Liver (tissue), 9 donors: Measurements from ENCODE around the gene SOWAHA. TPM values are rescaled to one million over a fixed set of nuclear protein-coding genes. Genes with fewer than 3 reads are reported as not detected.
A peak's percentile ranks its signal among the peaks of the same experiment; 100 is the strongest.

Experiments used
- DNase-seq: peaks from one replicate; pipeline ENCODE4 v3.0.0-alpha.2; 2017; ENCODE audit warnings: low spot score
- H3K27ac ChIP-seq, 2 donors: one replicate each; pipeline ENCODE4 v1.7.0; 2013; ENCODE audit warnings: inconsistent platforms in 2 of 2, low read length in 2 of 2, control low read depth in 1 of 2, low read depth in 1 of 2, mild to moderate bottlenecking in 1 of 2
- H3K27me3 ChIP-seq, 4 donors: one replicate each; pipeline versions ENCODE4 v1.6.1 to v1.7.0; 2013; ENCODE audit warnings: low read length in 3 of 4, inconsistent platforms in 1 of 4, mild to moderate bottlenecking in 1 of 4, moderate library complexity in 1 of 4; ENCODE audit not compliant: control insufficient read depth in 4 of 4, insufficient read depth in 4 of 4
- H3K36me3 ChIP-seq, 4 donors: one replicate each; pipeline versions ENCODE4 v1.6.1 to v1.7.0; 2013; ENCODE audit warnings: low read length in 3 of 4, mild to moderate bottlenecking in 3 of 4, low read depth in 1 of 4, moderate library complexity in 1 of 4; ENCODE audit not compliant: control insufficient read depth in 4 of 4, insufficient read depth in 3 of 4
- H3K4me1 ChIP-seq, 4 donors: one replicate each; pipeline versions ENCODE4 v1.6.1 to v1.7.0; 2013; ENCODE audit warnings: low read length in 3 of 4, mild to moderate bottlenecking in 3 of 4, moderate library complexity in 1 of 4; ENCODE audit not compliant: control insufficient read depth in 4 of 4, insufficient read depth in 4 of 4
- H3K4me3 ChIP-seq, 3 donors: one replicate each; pipeline versions ENCODE4 v1.6.1 to v1.7.0; 2013; ENCODE audit warnings: low read length in 3 of 3, control low read depth in 1 of 3, low read depth in 1 of 3, mild to moderate bottlenecking in 1 of 3
- H3K9ac ChIP-seq, 2 donors: one replicate each; pipeline ENCODE4 v1.7.0; 2013; ENCODE audit warnings: low read length in 2 of 2, mild to moderate bottlenecking in 2 of 2, moderate library complexity in 2 of 2, control low read depth in 1 of 2, low read depth in 1 of 2
- H3K9me3 ChIP-seq, 4 donors: one replicate each; pipeline versions ENCODE4 v1.6.1 to v1.7.0; 2013; ENCODE audit warnings: low read length in 3 of 4; ENCODE audit not compliant: control insufficient read depth in 4 of 4
- ATF3 ChIP-seq: IDR thresholded peaks from 2 replicates; pipeline ENCODE4 v1.6.1; 2016; ENCODE audit warnings: antibody characterized with exemption
- CTCF ChIP-seq: fragments of 150-350 bp; IDR thresholded peaks from 2 replicates; pipeline ENCODE4 v1.5.1; 2017; ENCODE audit warnings: improper control_type of control experiment, low read depth, low read length; ENCODE audit not compliant: missing input control
- EGR1 ChIP-seq, 2 donors: IDR thresholded peaks; 2 replicates each; pipeline ENCODE4 v1.6.1; 2016 to 2018; ENCODE audit warnings: antibody characterized with exemption in 2 of 2, low read depth in 2 of 2
- FOXA1 ChIP-seq: IDR thresholded peaks from 2 replicates; pipeline ENCODE4 v1.6.1; 2016; ENCODE audit warnings: antibody characterized with exemption
- FOXA2 ChIP-seq: IDR thresholded peaks from 2 replicates; pipeline ENCODE4 v1.6.1; 2016; ENCODE audit warnings: antibody characterized with exemption
- GABPA ChIP-seq, 2 donors: IDR thresholded peaks in 1 of 2; conservative IDR thresholded peaks in 1 of 2; 2 replicates each; pipeline ENCODE4 v1.6.1; 2016; ENCODE audit warnings: antibody characterized with exemption in 2 of 2, mild to moderate bottlenecking in 1 of 2, moderate library complexity in 1 of 2
- HNF4A ChIP-seq, 2 donors: conservative IDR thresholded peaks; 2 replicates each; pipeline ENCODE4 v1.6.1; 2016; ENCODE audit warnings: antibody characterized with exemption in 2 of 2, mild to moderate bottlenecking in 2 of 2
- HNF4G ChIP-seq: IDR thresholded peaks from 2 replicates; pipeline ENCODE4 v1.6.1; 2016; ENCODE audit warnings: antibody characterized with exemption
- JUND ChIP-seq, 2 donors: IDR thresholded peaks; 2 replicates each; pipeline ENCODE4 v1.6.1; 2016; ENCODE audit warnings: antibody characterized with exemption in 2 of 2
- MAX ChIP-seq: IDR thresholded peaks from 2 replicates; pipeline ENCODE4 v1.6.1; 2016; ENCODE audit warnings: antibody characterized with exemption
- NR2F2 ChIP-seq: IDR thresholded peaks from 2 replicates; pipeline ENCODE4 v1.6.1; 2016; ENCODE audit warnings: antibody characterized with exemption
- RAD21 ChIP-seq, 2 donors: IDR thresholded peaks; 2 replicates each; pipeline ENCODE4 v1.6.1; 2016; ENCODE audit warnings: antibody characterized with exemption in 2 of 2, mild to moderate bottlenecking in 2 of 2
- REST ChIP-seq: IDR thresholded peaks from 2 replicates; pipeline ENCODE4 v1.6.1; 2016; ENCODE audit warnings: antibody characterized with exemption, mild to moderate bottlenecking
- RXRA ChIP-seq, 2 donors: IDR thresholded peaks; 2 replicates each; pipeline ENCODE4 v1.6.1; 2017 to 2018; ENCODE audit warnings: antibody characterized with exemption in 2 of 2, mild to moderate bottlenecking in 1 of 2
- SP1 ChIP-seq: IDR thresholded peaks from 2 replicates; pipeline ENCODE4 v1.6.1; 2018; ENCODE audit warnings: antibody characterized with exemption, mild to moderate bottlenecking
- TAF1 ChIP-seq: conservative IDR thresholded peaks from 2 replicates; pipeline ENCODE4 v1.6.1; 2016; ENCODE audit warnings: antibody characterized with exemption, mild to moderate bottlenecking
- YY1 ChIP-seq: IDR thresholded peaks from 2 replicates; pipeline ENCODE4 v1.6.1; 2016; ENCODE audit warnings: antibody characterized with exemption, mild to moderate bottlenecking
- ZBTB33 ChIP-seq: IDR thresholded peaks from 2 replicates; pipeline ENCODE4 v1.6.1; 2016; ENCODE audit warnings: antibody characterized with exemption
- WGBS: extraction: QIAGEN DNeasy Blood & Tissue Kit; methylation state at CpG from one replicate; pipeline ENCODE4 v1.1.7; 2013; 5-methylcytosine and 5-hydroxymethylcytosine counted together
- polyA plus RNA-seq, 2 donors: library from polyadenylated mRNA; stranded (reverse) in 1 of 2; unstranded in 1 of 2; fragments of 200-250 nt in 1 of 2; fragments of >200 nt in 1 of 2; fragmentation: Nextera tagmentation in 1 of 2; extraction: Ambion mirVana in 1 of 2; gene quantifications; one replicate each; pipeline versions ENCODE4 v1.2.1 to v1.2.3, GENCODE V29; 2013 to 2015
- total RNA-seq, 2 donors: library from RNA; depleted of rRNA; stranded (reverse); fragments of >200 nt; gene quantifications; one replicate each; pipeline ENCODE4 v1.2.3, GENCODE V29; 2014
- donor health status: healthy.
- donor health status: healthy.
- donor health status: healthy.
- donor health status: healthy.
- donor health status: healthy.

Gene SOWAHA
- total and polyA plus RNA-seq, 4 donors: 1.3 to 2.2 (median 1.8) TPM

GRCh38 chr5:132837868-132838267, 24.8 kb downstream of the SOWAHA start:
- H3K27me3 ChIP-seq: no peaks in the 10 kb centered on the region
- peaks cover 6 to 42% (median 15%) of the 10 kb centered on the region in 4 donors for H3K4me1 ChIP-seq
- WGBS: 17% methylated on average over 2 of the region's 2 CpGs
- no peaks in the 10 kb centered on the region for H3K9me3 ChIP-seq
- H3K9ac ChIP-seq: peak overlapping the region; percentile 57 to 91
- H3K4me3 ChIP-seq: no peak overlapping the region
- H3K36me3 ChIP-seq: no peaks in the 10 kb centered on the region
- DNase-seq: no peak
- TF ChIP-seq HNF4A (conservative IDR thresholded peaks at IDR 0.05) (peak in 1 of 2 donors; percentile 58), GABPA (IDR thresholded peaks at IDR 0.05 in 1 of 2, conservative IDR thresholded peaks at IDR 0.05 in 1 of 2) (no peak), RXRA (IDR thresholded peaks at IDR 0.05) (peak; percentile 76 to 87), TAF1 (peak; percentile 24), ZBTB33 (peak; percentile 36), YY1 (no peak), HNF4G (no peak), NR2F2 (no peak), SP1 (peak; percentile 79), FOXA2 (peak; percentile 73), MAX (peak; percentile 76), JUND (IDR thresholded peaks at IDR 0.05) (peak in 1 of 2 donors; percentile 78), REST (peak; percentile 88), ATF3 (no peak), CTCF (no peak), RAD21 (IDR thresholded peaks at IDR 0.05) (peak in 1 of 2 donors; percentile 35), EGR1 (IDR thresholded peaks at IDR 0.05; ENCODE audit: low read depth in 2 of 2) (peak in 1 of 2 donors; percentile 65), FOXA1 (peak; percentile 76)
- H3K27ac ChIP-seq: peak overlapping the region; percentile 91 to 98
